NK-92 treated with Interleukin-12 subunit alpha and Interleukin-12 subunit beta, amount 100 ng/mL, for 24 hours (cell line): ENCODE results near the gene PRICKLE4.
A peak's percentile ranks its signal among the peaks of the same experiment; 100 is the strongest.

ENCODE experiments used
- DNase-seq: peaks from one replicate; lab custom pipeline; 2025; lab: John Stamatoyannopoulos, UW

PRICKLE4 gene

DNA sequence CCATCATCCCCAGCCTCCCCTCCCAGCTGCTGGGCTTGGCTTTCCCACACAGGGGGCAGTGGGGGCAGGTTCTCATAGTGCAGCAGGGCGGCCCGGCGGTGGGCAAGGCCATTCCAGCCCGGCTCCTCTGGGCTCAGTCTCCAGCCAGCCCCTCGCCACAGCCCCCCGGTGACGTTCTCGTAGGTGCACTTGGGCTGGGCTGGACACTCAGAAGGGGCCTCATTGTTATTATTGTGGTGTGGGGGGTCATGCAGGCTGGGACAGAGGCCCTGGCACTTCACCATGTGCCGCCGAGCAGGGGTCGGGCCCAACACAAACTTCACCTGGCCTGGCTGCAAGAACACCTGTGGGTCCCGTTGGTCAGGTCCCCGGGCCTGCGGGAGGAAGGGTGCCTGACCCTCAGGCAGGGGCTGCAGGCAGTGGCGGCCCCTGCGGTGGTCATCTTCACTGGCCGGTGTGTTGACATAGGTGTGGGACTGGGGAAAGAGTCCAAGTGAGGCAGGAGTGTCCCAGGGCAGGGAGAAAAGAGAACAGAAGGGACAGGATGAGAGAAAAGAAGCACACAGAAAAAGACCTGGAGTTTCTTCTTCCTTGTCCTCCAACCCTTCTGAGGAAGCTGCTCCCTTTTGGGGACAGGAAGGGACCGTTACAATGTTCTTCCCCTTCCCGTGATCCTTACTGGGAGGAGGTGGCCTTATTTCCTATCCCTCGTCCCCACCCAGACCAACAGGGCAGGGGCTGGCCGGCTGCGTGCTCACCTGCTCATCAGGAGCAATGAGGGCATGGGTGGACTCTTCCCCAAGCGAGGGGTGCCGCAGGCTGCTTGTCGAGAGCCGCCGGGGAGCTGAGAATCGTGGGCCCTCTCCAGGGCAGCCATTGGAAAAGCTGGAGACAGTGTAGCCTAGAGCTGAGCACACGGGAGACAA is 9.3 kb upstream of the PRICKLE4 start:
- DNase-seq: no peak

DNA sequence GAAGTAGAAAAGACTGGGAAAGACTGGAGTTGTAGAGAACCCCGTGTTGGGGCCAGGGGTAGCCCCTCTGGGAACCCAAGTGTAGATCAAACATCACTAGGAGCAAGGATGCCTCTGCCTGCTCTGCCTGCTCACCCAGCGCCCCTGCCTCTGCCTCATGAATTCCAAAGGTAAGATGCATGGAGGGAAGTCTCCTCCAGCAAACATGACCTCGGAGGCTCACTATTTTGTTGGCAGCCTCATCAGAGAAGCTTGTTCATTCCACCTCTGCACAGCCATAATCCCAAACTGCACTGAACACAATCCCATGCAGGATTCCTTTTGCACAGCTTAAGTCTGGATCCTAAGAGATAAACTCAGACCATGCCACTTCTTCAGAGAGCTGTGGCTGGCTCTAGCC is 5.7 kb upstream of the PRICKLE4 start:
- no peak for DNase-seq

DNA sequence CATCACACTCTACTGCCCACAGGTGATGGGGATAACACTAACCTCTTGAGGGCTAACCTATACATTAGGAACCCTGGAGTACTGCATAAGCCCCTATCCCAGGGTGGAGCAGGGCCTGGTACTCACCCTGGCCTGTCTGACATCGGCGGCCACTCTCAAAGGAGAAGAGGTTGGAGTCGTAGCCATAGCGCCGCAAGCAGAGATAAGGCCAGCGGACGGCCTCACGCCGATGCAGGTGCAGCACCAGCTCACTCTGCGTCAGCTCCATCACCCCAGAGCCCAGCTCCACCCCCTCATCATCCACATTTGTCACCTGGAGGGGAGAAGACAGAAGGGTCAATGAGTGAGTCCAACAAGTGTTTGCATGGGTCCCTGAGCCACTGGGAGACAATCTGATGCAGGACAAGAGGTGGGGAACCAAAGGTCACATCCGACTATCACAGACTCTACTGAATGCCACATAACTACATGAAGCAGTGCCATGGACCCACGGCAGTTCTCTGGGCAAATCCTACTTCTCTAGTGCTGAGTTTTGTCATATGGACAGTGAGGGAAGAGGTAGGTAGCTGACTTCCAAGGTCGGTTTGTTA is 5.2 kb upstream of the PRICKLE4 start:
- no peak for DNase-seq

DNA sequence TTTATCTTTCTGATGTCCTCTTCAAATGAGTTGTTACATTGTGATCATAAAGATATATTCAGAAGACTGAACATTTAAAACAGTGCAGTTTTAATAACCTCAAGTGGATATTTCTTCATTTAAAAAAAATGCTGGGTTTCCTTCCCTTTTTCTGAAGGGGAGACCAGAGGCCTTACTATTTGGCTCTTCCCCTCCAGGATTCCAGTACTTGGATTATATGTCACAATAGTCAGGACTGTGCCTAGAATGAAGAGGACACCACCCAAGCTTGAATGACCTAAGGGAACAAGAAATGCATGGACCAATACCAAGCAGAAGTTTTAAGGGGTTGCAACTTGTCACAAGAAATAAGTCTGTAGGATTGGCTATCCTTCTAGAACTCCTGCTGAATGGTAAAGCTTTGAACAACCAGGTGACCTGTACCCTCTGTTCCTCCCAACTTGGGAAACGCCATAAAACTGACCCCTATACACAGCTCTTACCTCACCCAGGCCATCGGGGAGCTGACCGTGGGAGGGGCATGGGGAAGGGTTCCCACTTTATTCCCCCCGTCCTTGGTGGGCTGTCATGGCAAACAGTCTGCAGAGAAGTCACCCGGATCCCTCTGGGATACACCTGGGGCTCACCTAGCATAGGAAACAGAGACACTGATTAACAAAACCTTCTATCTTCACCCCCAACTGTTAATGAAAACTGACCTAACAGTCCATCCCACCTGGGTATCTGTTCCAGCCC is 2.9 kb upstream of the PRICKLE4 start:
- no peak for DNase-seq

DNA sequence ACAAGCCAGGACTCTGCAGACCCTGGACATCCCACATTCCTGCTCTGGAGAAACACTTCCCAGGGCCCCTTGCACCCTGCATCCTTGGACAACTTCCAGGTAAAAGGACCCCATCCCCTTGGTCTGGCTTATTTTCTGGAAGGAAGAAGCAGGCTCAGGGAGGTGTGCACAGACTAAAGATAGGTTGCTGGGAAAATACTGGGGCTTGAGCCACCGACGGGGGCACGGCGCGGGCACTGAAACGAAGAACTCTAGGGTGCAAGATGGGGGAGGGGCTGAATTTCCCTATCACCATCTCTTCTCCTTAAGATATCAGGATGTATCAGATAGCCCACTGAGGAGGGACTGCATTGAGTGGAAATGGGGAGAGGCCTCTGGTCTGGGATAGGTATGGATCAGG is 1.7 kb upstream of the PRICKLE4 start:
- no peak for DNase-seq

DNA sequence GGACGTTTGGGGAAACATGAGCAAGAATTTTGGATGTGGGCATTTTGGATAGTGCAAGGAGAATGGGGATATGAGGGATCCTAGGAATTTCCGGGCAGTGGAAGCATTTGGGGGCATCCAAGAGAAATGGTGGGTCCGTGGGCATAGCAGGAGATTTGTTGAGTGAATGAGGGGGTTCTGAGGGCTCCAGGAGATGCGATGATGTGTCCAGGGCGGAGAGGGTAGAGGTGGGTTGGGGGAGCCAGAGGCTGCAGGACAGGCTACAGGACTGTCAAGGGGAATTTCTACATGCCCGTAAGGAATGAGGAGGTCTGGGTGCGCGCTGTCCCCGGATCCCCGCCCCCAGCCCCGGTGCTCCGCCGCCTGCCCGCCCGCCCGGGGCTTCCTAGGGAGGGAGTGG is 1.2 kb upstream of the PRICKLE4 start:
- DNase-seq: no peak

DNA sequence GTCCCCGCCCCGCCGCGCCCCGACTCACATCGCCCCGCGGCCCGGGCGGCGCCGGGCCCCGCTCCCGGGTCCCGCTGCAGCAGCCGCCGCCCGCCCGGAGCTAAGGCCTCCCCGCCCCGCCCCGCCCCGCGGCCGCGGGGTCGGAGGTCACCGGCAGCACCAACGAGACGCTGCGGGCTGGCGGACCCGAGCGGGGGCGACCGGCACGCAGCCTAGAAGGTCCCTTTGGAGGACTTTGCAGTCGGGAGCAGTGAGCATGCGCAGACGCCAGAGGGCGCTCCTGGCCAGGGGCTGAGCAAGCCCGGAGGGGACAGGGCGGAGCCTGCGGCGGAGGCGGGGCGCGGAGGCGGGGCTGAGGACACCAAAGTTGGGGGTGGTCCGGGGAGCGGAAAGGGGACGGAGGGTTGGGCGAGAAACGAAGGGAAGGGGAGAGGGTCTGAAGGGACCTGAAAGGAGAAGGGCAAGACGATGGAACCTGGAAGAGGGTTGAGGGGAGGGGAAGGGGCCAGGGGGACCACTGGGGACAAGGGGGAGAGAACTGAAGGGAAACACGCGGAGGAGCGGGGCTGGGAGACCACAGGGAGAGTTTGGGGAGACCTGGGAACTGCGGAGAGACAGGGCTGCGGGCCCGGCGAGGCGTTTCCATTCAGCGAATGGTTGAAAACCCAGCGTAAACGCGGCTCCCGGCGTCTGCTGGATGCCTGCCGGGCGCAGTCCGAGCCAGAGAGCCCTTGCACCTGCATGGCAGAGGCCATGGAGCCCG is 613 bp upstream of the PRICKLE4 start, which contains the start of gene FRS3:
FRS3 (minus strand) TSS at position 113 of the 763 bp plus-strand sequence. CDS start 2,913 bp downstream, outside the sequence.
- DNase-seq: peak; percentile 97

DNA sequence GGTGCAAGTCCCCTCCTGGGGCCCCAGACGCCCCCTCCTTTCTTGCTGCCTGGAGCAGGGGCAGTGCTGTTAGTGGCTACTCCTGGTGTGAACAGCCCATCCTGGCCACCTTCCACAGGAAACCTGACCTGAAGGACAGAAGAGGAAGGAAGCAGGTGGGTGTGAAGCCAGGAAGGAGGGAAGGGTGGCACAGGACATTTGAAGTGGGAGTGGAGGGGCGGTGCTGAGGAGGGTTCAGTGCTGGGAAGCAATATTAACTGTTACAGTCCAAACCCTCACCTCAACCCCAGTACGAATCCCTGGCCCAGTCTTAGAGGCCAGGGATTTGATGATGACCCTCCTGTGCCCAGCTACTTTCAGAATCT is 766 bp downstream of the PRICKLE4 start:
- DNase-seq: no peak

DNA sequence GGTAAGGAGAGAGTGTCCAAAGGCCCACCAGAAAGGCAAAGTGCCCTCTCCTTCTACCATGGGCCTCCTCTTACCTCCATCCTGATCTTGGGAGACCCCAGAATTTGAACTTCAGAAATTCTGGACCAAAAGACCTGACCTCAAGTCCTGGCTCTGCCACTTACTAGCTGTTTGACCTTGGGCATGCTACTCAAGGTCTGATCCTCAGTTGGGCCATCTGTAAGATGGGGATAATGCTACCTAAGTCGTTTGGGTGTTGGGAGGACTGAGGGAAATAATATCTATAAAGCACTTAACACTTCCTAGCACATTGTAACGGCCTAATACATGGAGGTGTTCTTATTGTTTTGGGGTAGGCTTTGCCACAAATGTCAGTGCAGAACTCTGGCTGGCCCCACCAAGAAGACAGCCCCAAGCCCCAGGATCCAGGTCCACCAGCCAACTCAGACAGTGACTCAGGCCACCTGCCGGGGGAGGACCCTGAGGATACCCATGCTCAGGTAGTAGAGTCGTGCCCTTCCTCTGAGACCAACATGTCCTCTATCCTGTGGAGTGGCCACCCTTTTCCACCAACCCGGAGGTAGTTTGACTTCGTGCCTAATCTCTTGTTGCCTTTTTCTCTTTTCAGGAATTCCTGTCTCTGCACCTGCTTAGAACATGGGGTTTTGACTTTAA is 2.7 kb downstream of the PRICKLE4 start:
- no peak for DNase-seq

DNA sequence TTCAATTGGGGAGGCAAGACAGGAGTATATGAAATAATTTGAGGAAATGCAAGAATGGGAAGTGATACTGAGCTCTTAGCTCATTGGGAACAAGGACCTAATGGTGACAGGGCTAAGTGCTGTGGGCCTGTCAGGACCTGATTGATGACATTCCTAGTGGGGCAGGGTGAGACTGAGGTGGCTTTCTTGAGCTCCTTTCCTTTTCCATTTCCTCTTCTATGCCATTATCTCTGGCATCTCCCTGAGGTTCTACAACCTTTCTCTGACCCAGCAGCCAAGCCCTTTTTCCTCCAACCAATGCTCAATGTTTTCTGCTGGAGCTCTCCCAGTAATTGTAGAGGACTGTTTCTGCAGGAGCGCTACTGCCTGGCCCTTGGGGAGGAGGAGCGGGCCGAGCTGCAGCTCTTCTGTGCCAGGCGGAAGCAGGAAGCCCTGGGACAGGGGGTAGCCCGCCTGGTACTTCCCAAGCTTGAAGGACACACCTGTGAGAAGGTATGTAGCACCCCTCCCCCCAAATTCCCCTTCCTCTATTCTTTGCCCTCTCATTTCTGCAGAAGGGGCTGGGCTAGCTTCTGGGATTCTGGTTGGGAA is 4.1 kb downstream of the PRICKLE4 start:
- no peak for DNase-seq

DNA sequence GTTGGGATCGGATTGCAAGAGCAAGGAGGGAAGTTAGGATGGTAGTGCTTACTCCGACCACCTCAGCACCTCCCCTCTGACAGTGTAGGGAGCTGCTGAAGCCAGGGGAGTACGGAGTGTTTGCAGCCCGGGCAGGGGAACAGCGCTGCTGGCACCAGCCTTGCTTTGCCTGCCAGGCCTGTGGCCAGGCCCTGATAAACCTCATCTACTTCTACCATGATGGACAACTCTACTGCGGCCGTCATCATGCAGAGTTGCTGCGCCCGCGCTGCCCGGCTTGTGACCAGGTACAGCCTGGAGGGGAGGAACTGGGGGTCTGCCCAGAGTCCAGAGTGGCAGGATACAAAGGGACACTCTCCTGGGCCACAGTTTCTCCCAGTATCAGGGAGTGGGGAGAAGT is 4.7 kb downstream of the PRICKLE4 start:
- DNase-seq: no peak

DNA sequence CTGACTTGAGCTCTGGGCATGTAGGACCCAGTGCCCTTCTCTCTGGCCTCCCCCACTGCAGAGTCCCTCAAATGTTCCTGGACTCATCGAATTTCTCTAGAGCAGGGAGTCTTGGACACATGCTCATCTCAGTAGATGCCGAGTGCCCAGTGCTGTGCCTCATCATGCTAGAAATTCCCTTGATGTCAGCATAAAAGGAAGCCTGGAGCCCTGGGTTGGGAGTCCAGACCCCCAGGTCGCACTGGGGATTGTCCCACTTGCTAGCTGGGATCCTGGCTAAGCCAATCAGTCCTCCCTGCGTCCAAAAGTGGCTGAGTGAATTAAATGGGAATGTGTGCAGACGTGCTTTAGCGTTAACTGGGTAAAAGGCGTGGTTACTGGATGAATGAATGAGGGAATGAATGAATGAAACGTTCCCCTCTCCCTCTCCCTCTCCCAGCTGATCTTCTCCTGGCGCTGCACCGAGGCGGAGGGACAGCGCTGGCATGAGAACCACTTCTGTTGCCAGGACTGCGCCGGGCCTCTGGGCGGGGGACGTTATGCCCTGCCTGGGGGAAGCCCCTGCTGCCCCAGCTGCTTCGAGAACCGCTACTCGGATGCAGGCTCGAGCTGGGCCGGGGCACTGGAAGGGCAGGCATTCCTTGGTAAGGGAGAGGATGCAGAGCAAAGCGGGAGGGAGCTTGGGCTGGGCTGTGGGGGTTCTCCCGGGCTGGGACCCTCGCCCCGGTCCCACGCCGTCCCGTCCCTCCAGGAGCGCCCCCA is 5.3 kb downstream of the PRICKLE4 start:
- no peak for DNase-seq

DNA sequence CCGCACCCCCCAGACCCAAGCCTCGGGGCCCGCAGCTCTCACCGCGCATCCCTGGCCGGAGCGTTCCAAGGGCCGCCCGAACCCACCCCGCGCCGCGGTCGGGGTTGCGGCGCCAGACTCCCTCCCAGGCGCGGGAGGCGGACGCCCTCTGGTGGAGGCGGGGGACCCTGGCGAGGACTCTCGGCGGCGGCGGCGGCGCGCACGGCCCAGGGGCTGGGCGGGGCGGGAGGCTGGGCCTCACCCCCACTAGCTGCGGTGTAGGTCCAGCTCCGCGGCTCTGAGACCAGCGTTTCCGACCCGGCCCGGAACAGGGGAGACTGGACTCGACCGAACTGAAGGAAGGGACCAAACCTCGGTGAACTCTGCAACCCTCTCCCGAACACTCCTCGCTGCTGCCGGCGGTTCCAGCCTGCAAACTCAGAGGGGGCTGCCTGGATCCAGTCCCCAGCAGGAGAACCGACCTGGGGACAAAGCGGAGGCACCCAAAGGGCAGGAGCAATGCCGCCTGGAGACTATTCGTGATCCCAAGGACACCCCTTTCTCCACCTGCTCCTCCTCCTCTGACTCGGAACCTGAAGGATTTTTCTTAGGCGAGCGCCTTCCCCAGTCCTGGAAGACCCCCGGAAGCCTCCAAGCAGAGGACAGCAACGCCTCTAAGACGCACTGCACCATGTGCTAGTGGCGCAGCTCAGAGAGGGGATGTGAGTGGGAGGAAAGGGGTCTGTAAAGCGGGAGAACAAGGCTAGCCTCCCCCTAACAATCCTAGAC is 6.1 kb downstream of the PRICKLE4 start:
- peak; percentile 82 for DNase-seq

DNA sequence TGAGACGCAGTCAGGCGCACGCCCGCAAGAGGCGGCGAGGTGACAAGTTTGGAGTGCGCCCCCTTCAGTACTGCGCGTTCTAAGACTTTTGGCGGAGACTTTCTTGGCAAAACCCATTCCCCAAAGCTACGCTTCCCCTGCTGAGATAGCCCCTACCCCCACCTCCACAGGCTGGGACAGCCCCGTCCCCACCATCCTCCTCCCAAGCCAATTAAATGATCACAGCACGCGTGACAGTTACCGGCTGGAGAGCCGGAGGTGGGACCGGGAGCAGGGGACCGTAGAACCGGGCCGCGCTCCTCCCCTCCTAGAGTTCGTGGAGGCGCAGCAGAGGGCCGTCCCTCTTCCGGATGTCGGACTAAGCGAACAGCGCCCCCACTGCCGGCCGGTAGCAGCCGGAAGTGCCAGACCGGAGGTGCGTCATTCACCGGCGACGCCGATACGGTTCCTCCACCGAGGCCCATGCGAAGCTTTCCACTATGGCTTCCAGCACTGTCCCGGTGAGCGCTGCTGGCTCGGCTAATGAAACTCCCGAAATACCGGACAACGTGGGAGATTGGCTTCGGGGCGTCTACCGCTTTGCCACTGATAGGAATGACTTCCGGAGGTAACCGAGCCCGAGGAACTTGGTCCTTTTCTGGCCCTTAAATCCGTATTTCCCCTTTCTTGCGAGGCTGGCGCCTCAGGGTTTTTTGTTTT is 6.8 kb downstream of the PRICKLE4 start, which contains the start of gene TOMM6:
TOMM6 (plus strand) TSS at position 476 of the 699 bp plus-strand sequence; CDS start at position 480, 4 bp downstream.
- peak; percentile 89 for DNase-seq

DNA sequence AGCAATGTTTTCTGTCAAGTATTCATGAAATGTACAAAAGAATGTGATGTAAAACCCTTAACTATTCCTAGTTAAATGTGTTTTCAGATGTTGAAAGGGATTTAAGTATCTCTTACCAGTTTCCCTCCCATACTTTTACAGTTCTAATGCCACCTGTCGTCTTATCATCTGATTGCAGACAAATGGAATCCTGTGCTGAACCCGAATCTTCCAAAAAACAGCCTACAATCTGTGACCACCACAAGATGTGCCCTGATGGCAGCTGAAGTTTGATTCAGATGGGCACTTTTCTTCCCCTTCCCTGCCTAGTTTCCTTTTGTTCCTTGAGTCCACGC is 8.8 kb downstream of the PRICKLE4 start:
- no peak for DNase-seq

DNA sequence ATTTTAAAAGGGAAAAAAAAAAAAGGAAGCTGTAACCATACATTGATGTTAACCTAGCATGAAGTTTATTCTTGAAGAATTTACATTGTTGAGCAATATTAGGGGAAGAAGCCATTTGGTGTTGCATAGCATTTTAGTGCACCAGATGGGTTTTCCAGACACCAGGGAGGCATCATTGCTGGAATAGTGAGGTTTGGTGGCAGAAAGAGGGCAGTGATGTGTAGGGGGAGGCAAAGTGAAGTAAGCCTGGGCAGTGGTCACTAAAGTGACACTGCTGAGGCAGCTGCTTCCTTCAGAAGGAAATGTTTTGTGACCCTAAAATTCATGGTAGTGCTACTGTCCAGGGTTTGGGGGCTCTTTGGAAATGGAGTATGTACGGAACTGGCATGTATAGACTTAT is 9.5 kb downstream of the PRICKLE4 start:
- DNase-seq: no peak

DNA sequence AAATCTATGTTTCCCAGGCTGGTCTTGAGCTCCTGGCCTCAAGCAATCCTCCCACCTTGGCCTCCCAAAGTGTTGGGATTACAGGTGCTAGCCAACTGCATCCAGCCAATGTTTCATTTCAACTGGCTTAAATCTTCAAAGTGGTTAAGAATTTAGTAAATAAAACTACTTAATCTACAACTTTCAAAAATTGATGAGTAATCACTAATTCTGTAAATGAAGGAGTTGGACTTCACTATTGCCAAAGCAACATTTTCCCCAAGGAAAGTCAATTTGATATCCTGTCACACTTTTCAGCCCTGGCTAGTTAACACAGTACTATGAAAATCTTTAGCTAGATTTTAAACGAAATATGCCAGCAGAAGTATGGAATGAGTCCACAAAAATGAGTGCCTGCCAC is 10.7 kb downstream of the PRICKLE4 start:
- DNase-seq: no peak

DNA sequence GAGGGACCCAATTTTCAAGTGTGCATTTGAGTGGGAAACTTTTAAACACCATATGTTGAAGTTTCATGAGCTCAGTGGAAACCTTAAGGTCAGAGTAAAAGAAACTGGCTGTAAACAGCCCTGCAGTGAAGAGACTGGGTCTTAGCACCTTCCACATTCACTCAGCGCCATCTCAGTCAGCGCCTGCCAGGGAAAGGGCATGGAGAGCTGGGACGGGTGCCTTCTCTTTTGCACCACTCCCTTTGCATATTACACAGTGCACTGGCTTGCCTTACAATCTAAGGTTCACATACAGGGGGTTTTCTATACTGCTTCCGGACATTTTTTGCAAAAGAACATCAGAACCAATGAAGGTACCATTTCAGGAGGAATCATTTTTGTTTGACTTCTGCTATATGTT is 11.4 kb downstream of the PRICKLE4 start:
- no peak for DNase-seq

DNA sequence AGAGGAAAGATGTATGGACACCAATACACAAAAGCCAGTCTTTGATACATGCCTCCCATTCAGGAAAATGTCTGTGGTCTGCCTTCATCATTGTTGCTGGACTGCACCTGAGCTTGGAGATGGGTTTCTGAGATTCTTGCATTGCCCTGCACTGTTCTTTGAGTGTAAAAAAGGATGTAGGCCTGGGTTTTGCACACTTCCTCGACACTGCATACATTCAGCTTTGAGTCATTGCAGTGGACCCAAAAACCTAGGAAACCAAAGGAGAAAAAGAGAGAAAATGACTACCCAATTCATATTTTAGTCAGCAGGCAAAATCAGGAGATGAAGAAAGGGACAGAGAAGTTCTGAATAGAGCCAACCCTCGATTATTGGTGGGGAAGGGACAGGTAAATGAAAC is 15.9 kb downstream of the PRICKLE4 start:
- DNase-seq: no peak
